Stimulated activated CD8-positive, alpha-beta memory T cell treated with anti-CD3 and anti-CD28 coated beads, Interleukin-2, amount 100 ng/mL, for 48 hours (primary cell): ENCODE data around the gene DTWD2.
"Not testable (repeated sequence)": the region's sequence is repeated elsewhere in the genome, so short reads cannot be mapped to it uniquely, and the experiment has no call there.

Experiments
- DNase-seq, 2 donors: peaks; one replicate each; pipeline ENCODE4 v3.0.0-alpha.2; 2020; ENCODE audit warnings: low read depth in 2 of 2

Gene DTWD2

DNA sequence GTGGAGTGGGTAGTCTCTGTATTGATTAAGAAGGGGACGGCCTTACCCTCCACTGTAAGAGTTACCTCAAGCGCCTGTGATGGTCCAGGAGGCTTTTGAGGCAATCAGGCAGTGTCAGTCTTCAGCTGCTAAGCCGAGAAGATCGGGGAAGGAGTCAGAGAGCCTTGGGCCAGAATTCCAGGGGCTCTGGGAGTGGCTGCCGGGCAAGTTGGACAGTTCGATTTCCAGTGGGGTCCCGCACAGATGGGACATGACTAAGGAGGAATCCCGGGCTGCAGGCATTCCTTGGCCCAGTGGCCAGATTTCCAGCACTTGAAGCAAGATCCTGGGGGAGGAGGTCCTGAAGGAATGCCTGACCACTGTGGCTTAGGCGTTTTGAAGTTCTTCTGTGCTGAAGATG lies 38.0 kb downstream of the DTWD2 start:
- not testable (repeated sequence) for DNase-seq

GRCh38 chr5:118946138-118946800 lies 42.1 kb downstream of the DTWD2 start:
- no peak for DNase-seq

DNA sequence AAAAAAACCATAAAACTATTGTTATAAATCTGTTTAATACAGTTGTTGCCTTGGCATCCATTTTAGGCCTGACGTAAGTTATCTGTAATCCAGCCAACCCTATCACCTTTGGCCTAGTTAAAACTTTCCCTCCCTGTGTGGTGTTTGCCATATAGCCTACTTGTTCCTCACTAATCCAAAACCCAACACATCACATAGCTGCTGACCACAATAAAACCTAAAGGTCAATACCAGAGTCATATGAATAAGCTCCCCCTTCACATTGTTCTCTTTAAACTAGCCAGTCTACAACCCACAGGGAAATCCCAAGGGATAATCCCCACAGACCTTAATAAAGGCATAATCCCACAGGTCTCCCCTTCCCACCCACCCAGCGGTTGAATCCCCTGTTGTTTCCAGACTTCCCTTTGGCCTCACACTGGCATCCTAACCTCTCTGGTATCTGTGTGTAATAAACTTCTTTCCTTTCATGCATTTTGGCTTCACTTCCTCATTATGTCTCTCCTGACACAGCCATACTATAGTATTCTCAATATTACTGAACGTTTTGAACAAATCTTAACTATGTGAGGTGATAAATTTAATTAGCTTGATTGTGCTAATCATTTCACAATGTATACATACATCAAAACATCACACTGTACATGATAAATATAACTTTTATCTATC lies 50.8 kb downstream of the DTWD2 start:
- no peak for DNase-seq

DNA sequence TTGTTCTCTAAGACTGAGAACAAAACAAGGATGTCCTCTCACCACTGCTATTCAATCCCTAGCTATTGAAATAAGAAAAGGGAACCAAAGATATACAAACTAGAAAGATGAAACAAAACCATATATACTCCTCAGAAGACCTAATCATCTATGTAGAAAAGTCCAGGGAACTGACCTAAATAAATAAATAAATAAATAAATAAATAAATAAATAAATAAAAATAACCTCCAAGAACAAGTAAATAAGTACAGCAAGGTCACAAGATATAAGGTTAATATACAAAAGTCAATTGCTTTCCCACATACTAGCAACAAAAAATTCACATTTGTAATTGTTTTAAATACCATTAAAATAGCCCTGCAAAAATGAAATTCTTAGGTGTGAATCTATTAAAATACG lies 54.6 kb downstream of the DTWD2 start:
- DNase-seq, result no peak

DNA sequence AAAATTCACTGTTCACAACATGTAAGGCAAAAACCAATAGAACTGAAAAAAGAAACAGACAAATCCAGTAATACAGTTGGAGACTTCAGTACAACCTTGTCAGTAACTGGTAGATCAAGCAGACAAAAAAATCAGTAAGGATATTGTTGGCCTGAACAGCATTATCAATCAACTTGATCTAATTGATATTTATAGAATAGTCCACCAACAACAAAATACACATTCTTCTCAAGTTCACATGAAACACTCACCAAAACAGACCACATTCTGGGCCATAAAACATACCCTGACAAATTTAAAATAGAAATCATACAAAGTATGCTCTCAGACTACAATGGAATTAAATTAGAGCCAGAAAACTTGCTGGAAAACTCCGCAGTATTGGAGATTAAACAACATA lies 56.8 kb downstream of the DTWD2 start:
- DNase-seq, result no peak

DNA sequence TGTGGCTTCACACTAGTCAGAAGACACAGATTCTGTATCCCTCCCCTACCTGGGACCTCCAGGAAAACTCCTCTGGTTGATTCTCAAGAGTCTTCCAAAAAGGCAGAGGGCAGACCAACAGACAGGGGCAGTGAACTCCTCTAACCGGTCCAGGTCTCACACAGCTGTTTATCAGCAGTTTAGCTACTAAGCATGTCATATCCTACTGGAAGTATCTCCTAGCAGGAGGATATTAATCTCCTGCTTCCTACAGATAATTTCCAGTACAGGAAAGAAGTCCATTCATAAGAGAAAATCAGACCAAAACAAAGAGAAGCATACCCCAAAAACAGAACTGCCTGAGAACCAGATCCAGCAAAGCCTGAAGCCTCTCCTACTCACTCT lies 64.3 kb downstream of the DTWD2 start:
- DNase-seq, result no peak

DNA sequence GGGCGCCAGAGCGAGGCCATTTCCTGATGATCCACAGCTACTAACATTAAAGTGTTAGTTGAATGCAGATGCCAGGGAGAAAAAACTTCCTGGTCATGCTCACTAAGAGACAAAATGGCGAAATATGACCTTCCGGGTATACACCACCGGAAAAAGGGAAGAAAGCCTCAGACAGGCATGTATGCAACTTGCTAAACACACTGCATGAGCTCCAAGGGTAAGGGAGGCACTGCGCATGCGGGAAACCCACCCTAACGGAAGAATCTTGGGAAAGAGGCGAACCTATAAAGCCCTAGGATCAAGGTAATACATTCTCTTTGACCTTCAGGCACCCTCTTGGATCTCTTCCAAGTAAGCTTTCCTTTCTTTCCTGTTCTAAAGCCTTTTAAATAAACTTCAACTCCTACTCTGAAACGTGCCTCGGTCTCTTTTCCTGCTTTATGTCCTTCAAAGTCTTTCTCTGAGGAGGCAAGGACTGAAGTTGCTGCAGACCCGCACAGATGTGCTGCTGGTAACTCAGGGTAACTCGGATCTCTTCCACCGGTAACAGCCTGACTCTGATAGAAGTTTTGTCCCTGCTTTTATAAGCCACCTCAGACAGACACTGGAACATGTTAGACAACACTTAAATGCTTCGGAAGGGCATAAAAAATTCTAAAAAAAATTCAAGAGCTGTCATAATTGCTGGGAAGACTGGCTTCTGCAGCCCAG lies 64.9 kb downstream of the DTWD2 start:
- DNase-seq, result no peak

DNA sequence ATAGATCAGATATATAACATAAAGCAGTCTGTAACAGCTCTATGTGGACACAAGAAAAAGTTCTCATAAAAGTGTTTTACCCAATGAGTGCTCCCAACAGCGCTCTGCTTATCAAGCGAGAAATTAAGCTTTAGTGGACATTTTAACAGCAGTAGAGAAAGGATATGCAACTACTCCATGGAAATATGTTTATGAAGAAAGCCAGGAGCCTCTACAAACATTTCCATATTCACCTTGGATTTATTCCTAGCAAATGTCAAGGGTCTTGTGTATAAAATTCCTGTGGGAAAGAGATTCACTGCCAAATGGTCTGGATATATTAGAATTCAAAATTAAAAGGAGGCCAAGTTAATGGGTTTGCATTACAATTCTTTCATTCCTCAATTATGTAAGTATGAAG lies 66.5 kb downstream of the DTWD2 start:
- no peak for DNase-seq

GRCh38 chr5:118919016-118919415 lies 69.3 kb downstream of the DTWD2 start:
- DNase-seq, result no peak

DNA sequence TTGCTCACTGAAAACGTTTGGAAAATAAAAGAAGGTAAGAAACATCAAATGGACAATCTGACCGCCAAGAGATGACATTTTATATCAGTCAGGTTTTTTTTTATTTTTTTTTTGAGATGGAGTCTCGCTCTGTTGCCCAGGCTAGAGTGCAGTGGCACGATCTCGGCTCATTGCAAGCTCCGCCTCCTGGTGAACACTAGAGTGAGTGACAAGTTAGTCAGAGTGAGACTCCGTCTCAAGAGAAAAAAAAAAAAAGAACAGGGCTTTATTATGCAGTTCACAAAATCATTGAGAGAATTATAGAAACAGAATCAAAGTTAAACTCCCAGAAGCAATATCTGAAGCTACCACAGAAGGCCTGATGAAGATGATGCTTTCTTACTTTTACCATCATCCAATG lies 70.1 kb downstream of the DTWD2 start:
- DNase-seq, result no peak

DNA sequence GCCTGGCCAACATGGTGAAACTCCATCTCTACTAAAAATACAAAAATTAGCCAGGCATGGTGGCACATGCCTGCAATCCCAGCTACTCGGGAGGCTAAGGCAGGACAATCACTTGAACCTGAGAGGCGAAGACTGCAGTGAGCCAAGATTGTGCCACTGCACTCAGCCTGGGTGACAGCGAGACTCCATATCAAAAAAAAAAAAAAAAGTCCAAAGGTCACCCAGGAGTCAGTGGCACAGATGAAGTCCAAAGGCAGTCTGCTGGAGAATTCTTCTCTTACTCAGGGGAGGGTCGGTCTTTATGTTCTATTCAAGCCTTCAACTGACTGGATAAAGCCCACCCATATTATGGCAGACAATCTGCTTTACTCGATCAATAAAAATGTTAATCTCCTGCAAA lies 80.8 kb downstream of the DTWD2 start:
- DNase-seq, result not testable (repeated sequence)

DNA sequence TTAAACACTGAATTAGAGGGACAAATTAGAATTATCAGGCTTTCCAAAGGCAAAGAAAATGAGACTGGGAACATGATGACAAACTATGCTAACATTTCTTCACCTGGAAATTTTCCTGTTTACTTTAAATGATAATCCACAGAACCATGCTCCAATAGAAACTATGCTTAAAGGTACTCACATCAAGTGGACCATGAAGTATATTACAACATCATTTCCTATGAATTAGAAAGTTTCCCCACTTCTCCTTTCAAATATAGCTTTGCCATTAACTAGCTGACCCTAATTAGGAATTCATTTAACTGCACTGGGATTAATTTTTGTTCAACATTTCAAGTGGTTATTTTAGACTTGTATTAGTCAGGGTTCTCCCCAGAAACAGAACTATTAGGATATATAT lies 81.4 kb downstream of the DTWD2 start:
- no peak for DNase-seq

DNA sequence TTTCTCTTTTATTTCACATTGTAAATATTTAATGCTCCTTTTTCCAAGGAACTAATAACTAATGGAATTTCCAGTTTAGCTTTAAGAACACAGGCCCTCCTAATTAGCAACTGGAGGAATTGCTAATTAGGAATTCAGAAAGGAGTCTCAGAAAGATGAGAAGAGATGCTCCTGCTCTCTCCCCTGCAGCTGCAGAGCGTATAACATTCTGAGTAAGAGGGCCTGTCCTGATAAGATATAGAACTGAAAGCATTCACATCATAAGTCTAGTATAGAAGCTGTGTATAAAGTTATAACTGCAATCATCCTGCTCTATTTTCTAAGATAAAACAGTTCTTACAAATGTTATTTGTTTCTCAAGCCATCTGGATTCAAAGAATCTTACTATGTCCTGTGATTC lies 83.2 kb downstream of the DTWD2 start:
- DNase-seq, result no peak

DNA sequence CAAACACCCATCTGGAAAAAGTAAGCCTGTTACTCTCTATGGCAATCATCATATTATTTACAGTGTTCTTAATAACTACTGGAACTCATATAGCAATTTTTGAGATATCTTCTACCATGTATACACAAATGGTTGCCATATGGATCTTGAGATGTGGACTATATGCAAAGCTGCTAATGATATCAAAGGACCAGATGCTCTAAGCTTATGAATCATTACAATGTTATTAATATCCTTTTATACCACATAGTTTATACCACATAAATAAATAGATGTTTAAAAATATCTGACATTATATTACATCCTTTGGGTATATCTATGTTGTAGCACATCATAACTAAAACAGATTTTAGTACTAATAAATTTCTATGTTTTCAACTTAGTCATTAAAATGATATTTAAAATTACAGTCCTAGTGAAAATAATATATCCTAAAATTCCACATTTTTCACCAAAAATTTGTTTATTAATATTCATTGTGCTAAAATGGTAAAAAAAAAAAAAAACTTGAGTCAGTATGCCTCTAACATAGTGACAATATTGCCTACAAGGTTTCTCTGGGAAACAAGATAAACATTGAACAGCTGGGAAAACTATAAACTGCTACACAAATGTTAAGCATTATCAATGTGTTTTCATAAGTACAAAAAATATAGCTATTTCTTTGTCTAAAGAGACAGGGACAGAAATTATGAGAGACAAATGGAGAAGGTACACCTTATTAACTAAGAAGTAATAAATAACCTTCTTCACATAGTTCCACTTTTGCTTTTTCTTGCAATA lies 85.5 kb downstream of the DTWD2 start:
- DNase-seq, result no peak

DNA sequence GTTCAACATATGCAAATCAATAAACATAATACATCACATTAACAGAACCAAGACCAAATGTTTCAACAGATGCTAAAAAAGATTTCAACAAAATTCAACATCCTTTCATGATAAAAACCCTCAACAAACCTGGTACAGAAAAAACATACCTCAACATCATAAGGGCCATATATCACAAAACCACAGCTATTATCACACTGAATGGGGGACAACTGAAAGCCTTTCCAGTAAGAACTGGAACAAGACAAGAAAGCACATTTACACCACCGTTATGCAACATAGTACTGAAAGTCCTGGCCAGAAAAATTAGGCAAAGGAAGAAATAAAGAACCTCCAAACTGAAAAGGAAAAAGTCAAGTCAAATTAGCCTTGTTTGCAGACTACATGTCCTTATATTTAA lies 93.6 kb downstream of the DTWD2 start:
- no peak for DNase-seq

DNA sequence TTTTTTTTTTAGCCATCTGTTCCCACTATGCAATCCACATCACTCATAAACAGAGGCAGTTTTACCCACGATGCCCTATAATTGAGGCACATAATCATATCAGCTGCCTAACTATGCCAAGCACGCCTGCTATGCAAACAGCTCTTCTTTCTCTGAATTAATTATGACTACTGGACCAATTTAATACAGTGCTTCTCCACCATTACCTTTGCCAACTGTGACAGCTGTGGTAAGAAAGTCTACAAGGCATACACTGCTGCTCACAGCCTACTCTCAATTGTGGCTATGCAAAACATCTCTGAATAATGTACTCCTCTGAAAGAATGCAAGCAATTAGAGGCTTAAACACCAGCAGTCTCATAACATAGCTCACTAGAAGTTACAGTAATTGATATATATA lies 97.1 kb downstream of the DTWD2 start:
- no peak for DNase-seq

DNA sequence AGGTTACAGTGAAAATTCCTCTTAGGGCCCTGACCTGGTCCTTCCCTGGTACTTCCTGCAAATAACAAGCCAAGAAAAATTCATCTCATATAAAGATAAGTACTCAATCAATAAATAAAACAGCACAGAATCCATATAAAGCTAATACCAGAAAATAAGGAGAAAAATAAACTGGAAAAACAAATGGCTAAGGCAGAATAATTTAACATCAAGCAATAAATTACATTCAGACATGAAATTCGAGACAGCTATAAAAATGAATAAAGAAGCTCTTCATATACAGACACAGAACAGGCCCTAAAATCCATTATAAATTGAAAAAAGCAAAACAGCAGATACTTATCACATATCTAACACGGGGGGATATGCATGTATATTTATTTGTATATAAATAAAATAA lies 99.2 kb downstream of the DTWD2 start:
- DNase-seq, result no peak

- DNase-seq, result no peak
Observed at GRCh38 chr5:118888556-118888955, 99.8 kb downstream of the DTWD2 start.

GRCh38 chr5:118883362-118883761 lies 105.0 kb downstream of the DTWD2 start:
- DNase-seq, result no peak

GRCh38 chr5:118882666-118883065 lies 105.7 kb downstream of the DTWD2 start:
- DNase-seq, result no peak

- DNase-seq, result not testable (repeated sequence)
Observed at GRCh38 chr5:118876852-118877251, 111.5 kb downstream of the DTWD2 start.

DNA sequence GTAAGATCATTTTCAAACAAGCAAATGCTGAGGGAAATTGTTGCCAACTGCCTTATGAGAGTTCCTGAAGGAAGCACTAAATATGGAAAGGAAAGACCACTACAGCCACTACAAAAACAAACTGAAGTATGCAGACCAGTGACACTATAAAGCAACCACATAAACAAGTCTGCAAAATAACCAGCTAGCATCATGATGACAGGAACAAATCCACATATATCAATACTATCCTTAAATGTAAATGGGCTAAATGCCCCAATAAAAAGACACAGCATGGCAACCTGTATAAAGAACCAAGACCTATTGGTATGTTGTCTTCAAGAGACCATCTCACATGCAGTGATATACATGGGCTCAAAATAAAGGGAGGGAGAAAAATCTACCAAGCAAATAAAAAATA lies 113.2 kb downstream of the DTWD2 start:
- DNase-seq, result no peak
